GM12878 (cell line): ENCODE measurements around the gene REPS2. TPM values are rescaled to one million over a fixed set of nuclear protein-coding genes. Genes with fewer than 3 reads are reported as not detected.
"Not testable (repeated sequence)": the region's sequence is repeated elsewhere in the genome, so short reads cannot be mapped to it uniquely, and the experiment has no call there.

ENCODE experiments used
- ATAC-seq: fragments of 200-7000 bp; cut with Tn5 transposase; 3 replicates; pipeline ENCODE4 v1.9.1; 2020; ENCODE audit warnings: mild to moderate bottlenecking, moderate library complexity
- BruUV-seq: library from RNA; stranded (reverse); fragments of 400-500 nt; replicated peaks from 2 replicates; lab custom pipeline; 2021; lab: Mats Ljungman, UMichigan
- CTCF ChIA-PET: fragments of 300-600 bp; sonication (Branson Sonifier 250); formaldehyde crosslinking; extraction: SDS; loops from one replicate; lab custom pipeline; 2021; ENCODE audit warnings: inconsistent platforms; lab: Yijun Ruan, JAX
- POLR2A ChIA-PET: fragments of 350-600 bp; formaldehyde crosslinking; extraction: SDS; loops from one replicate; lab custom pipeline; 2021; ENCODE audit warnings: inconsistent platforms; lab: Charles Lee
- RAD21 ChIA-PET: fragments of 300-600 bp; sonication (Branson Sonifier 250); formaldehyde crosslinking; loops from one replicate; lab custom pipeline; 2023; ENCODE audit warnings: antibody characterized with exemption; ENCODE audit not compliant: unreplicated experiment; lab: Charles Lee
- SMC1A ChIA-PET: fragments of 300-600 bp; sonication (Branson Sonifier 250); formaldehyde crosslinking; loops from one replicate; lab custom pipeline; 2023; ENCODE audit not compliant: unreplicated experiment, uncharacterized antibody; lab: Charles Lee
- DNase-seq: peaks from one replicate; pipeline ENCODE4 v3.0.0-alpha.2; 2011; ENCODE audit warnings: low read depth, low spot score
- FAIRE-seq: peaks from 3 replicates; lab custom pipeline; 2011; peaks lifted over from hg19 to GRCh38; lab: Jason Lieb, UNC
- H2AFZ ChIP-seq: 2 replicates; pipeline ENCODE4 v1.6.0; 2011; ENCODE audit warnings: low read depth, low read length, control low read depth; ENCODE audit not compliant: control insufficient read depth
- H3K27ac ChIP-seq: 2 replicates; pipeline ENCODE4 v1.5.1; 2011; ENCODE audit warnings: control low read depth; ENCODE audit not compliant: control insufficient read depth, insufficient read depth
- H3K27me3 ChIP-seq, 2 experiments: replicated peaks in 1 of 2; 2 replicates each; pipeline versions ENCODE4 v1.6.0 to v1.6.1; 2011; ENCODE audit warnings: low read length in 1 of 2; ENCODE audit not compliant: control insufficient read depth in 2 of 2, insufficient read depth in 2 of 2
- H3K36me3 ChIP-seq, 2 experiments: 2 replicates each; pipeline ENCODE4 v1.5.1; 2011; ENCODE audit warnings: low read length in 1 of 2; ENCODE audit not compliant: control insufficient read depth in 2 of 2, insufficient read depth in 2 of 2
- H3K4me1 ChIP-seq: 2 replicates; pipeline ENCODE4 v1.6.1; 2011; ENCODE audit warnings: mild to moderate bottlenecking, low read length, moderate library complexity, mixed read lengths; ENCODE audit not compliant: control insufficient read depth, insufficient read depth
- H3K4me2 ChIP-seq: 2 replicates; pipeline ENCODE4 v1.6.0; 2011; ENCODE audit warnings: control low read depth; ENCODE audit not compliant: control insufficient read depth, insufficient read depth
- H3K4me3 ChIP-seq: fragments of 200-600 bp; sonication (generic); 2 replicates; pipeline ENCODE4 v1.5.1; 2016
- H3K79me2 ChIP-seq: 2 replicates; pipeline ENCODE4 v1.6.0; 2011; ENCODE audit warnings: low read length; ENCODE audit not compliant: control insufficient read depth, insufficient read depth
- H3K9ac ChIP-seq: 2 replicates; pipeline ENCODE4 v1.8.0; 2011; ENCODE audit warnings: low read length, control low read depth, mixed read lengths; ENCODE audit not compliant: control insufficient read depth, insufficient read depth
- H3K9me3 ChIP-seq: replicated peaks from 3 replicates; pipeline ENCODE4 v1.5.1; 2011; ENCODE audit warnings: mild to moderate bottlenecking, low read length; ENCODE audit not compliant: control insufficient read depth, insufficient read depth
- H4K20me1 ChIP-seq: 2 replicates; pipeline ENCODE4 v1.6.0; 2011; ENCODE audit not compliant: control insufficient read depth, insufficient read depth
- ATF7 ChIP-seq: fragments of 450-650 bp; IDR thresholded peaks from 2 replicates; pipeline ENCODE4 v1.6.1; 2016; ENCODE audit warnings: low read depth, mild to moderate bottlenecking
- FOXM1 ChIP-seq: IDR thresholded peaks from 2 replicates; pipeline ENCODE4 v1.6.1; 2012; ENCODE audit warnings: low read depth, mild to moderate bottlenecking, inconsistent platforms, low read length, moderate library complexity
- MEF2A ChIP-seq: IDR thresholded peaks from 2 replicates; pipeline ENCODE4 v1.6.1; 2011; ENCODE audit warnings: low read depth, mild to moderate bottlenecking, low read length, moderate library complexity; ENCODE audit not compliant: insufficient read depth
- MTA3 ChIP-seq: IDR thresholded peaks from 2 replicates; pipeline ENCODE4 v1.6.1; 2012; ENCODE audit warnings: low read length, inconsistent platforms, borderline replicate concordance
- STAT1 ChIP-seq: fragments of 450-650 bp; conservative IDR thresholded peaks from 2 replicates; pipeline ENCODE4 v1.6.1; 2014; ENCODE audit warnings: antibody characterized with exemption, mild to moderate bottlenecking
- TBL1XR1 ChIP-seq: IDR thresholded peaks from 2 replicates; pipeline ENCODE4 v1.6.1; 2012; ENCODE audit warnings: low read depth, low read length, improper control_type of control experiment
- WGBS: methylation state at CpG from one replicate; pipeline ENCODE4 v1.1.6; 2016; ENCODE audit warnings: low lambda C conversion rate; ENCODE audit not compliant: insufficient replicate concordance, insufficient coverage; ENCODE audit errors: missing lambda C conversion rate; 5-methylcytosine and 5-hydroxymethylcytosine counted together
- in situ Hi-C: fragments of 300-500 bp; cut with MboI; formaldehyde crosslinking; loops from 9 replicates; pipeline ENCODE4 v1.14.3; 2018; ENCODE audit warnings: mixed read lengths
- intact Hi-C: fragments of 100-400 bp; cut with micrococcal nuclease; formaldehyde crosslinking; loops from one replicate; pipeline ENCODE4 v1.14.2; 2022; ENCODE audit not compliant: unreplicated experiment
- polyA plus RNA-seq, 11 experiments: library from polyadenylated mRNA; depleted of rRNA in 4 of 11; unstranded in 6 of 11; stranded (reverse) in 5 of 11; fragments of >200 nt; fragmentation: Nextera tagmentation in 4 of 11; fragmentation: Illumina TruSeq in 1 of 11; extraction: Ambion mirVana in 4 of 11; extraction: Trizol in 1 of 11; gene quantifications; 1 replicate in 1 of 11; 2 replicates in 10 of 11; pipeline versions ENCODE4 v1.2.1 to v1.2.3, GENCODE V29; 2011 to 2016; ENCODE audit warnings: inconsistent platforms in 2 of 11, missing spikeins in 2 of 11, low read depth in 1 of 11
- total RNA-seq, 4 experiments: library from RNA; depleted of rRNA in 3 of 4; stranded (reverse); fragments of >200 nt in 3 of 4; fragmentation: Illumina TruSeq in 1 of 4; extraction: Trizol in 1 of 4; gene quantifications; 2 replicates each; pipeline versions ENCODE4 v1.2.1 to v1.2.3, GENCODE V29; 2013 to 2021
- TF ChIP-seq, protein P1 (sequence below): IDR thresholded peaks from 2 replicates; pipeline ENCODE4 v1.6.1; 2012; ENCODE audit warnings: mild to moderate bottlenecking, low read depth, low read length
- TF ChIP-seq, protein P2 (sequence below): fragments of 450-650 bp; IDR thresholded peaks from 2 replicates; pipeline ENCODE4 v1.6.1; 2018; ENCODE audit warnings: borderline replicate concordance, mild to moderate bottlenecking; ENCODE audit not compliant: partially characterized antibody

REPS2 gene
- total and polyA plus RNA-seq, 10 of the 15 experiments (the other 5 are each of a cell fraction or from before 2014, with no cell fraction given), result 2.1 to 6.8 (median 3.9) TPM

DNA sequence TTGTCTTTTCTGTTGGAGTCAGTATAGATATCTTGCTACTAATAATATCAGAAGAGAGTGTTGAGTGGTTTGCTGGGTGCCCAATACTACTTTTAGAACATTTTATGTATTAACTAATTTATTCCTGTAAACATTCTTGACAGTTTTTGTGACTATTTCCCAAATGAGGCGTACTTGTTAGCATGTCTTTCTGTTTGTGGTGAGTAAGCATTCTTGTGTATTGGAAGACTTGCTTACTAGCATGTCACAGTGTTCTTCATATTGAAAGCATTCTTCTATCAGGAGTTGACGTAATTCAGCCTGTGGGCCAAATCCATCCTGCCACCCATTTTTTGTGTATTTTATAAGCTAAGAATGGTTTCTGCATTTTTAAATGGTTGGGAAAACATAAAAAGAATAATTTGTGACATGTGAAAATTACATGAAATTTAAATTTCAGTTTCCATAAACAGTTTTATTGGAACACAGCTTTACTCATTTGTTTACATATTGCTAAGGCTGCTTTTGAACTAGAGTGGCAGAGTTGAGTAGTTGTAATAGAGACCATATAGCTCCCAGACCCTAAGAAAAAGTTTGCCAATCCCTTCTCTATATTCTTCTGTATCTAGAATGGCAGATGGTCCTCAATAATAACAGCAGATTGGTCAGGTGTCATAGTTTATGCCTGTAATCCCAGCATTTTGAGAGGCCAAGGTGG is 20.4 kb downstream of the REPS2 start (continued):
- TF ChIP-seq, protein P1, sequence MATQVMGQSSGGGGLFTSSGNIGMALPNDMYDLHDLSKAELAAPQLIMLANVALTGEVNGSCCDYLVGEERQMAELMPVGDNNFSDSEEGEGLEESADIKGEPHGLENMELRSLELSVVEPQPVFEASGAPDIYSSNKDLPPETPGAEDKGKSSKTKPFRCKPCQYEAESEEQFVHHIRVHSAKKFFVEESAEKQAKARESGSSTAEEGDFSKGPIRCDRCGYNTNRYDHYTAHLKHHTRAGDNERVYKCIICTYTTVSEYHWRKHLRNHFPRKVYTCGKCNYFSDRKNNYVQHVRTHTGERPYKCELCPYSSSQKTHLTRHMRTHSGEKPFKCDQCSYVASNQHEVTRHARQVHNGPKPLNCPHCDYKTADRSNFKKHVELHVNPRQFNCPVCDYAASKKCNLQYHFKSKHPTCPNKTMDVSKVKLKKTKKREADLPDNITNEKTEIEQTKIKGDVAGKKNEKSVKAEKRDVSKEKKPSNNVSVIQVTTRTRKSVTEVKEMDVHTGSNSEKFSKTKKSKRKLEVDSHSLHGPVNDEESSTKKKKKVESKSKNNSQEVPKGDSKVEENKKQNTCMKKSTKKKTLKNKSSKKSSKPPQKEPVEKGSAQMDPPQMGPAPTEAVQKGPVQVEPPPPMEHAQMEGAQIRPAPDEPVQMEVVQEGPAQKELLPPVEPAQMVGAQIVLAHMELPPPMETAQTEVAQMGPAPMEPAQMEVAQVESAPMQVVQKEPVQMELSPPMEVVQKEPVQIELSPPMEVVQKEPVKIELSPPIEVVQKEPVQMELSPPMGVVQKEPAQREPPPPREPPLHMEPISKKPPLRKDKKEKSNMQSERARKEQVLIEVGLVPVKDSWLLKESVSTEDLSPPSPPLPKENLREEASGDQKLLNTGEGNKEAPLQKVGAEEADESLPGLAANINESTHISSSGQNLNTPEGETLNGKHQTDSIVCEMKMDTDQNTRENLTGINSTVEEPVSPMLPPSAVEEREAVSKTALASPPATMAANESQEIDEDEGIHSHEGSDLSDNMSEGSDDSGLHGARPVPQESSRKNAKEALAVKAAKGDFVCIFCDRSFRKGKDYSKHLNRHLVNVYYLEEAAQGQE, result no peak
- TF ChIP-seq MEF2A (no peak), MTA3 (no peak), FOXM1 (no peak), STAT1 (no peak), TBL1XR1 (no peak), ATF7 (no peak)
- TF ChIP-seq, protein P2, sequence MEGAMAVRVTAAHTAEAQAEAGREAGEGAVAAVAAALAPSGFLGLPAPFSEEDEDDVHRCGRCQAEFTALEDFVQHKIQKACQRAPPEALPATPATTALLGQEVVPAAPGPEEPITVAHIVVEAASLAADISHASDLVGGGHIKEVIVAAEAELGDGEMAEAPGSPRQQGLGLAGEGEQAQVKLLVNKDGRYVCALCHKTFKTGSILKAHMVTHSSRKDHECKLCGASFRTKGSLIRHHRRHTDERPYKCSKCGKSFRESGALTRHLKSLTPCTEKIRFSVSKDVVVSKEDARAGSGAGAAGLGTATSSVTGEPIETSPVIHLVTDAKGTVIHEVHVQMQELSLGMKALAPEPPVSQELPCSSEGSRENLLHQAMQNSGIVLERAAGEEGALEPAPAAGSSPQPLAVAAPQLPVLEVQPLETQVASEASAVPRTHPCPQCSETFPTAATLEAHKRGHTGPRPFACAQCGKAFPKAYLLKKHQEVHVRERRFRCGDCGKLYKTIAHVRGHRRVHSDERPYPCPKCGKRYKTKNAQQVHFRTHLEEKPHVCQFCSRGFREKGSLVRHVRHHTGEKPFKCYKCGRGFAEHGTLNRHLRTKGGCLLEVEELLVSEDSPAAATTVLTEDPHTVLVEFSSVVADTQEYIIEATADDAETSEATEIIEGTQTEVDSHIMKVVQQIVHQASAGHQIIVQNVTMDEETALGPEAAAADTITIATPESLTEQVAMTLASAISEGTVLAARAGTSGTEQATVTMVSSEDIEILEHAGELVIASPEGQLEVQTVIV, result no peak

DNA sequence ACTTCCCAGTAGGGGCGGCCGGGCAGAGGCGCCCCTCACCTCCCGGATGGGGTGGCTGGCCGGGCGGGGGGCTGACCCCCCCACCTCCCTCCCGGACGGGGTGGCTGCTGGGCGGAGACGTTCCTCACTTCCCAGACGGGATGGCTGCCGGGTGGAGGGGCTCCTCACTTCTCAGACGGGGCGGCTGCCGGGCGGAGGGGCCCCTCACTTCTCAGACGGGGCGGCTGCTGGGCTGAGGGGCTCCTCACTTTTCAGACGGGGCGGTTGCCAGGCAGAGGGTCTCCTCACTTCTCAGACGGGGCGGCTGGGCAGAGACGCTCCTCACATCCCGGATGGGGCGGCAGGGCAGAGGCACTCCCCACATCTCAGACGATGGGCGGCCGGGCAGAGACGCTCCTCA is 22.3 kb downstream of the REPS2 start:
- H3K36me3 ChIP-seq, H3K4me1 ChIP-seq, SMC1A ChIA-PET, RAD21 ChIA-PET, H3K4me2 ChIP-seq, H3K9me3 ChIP-seq, in situ Hi-C loops, CTCF ChIA-PET, POLR2A ChIA-PET, FAIRE-seq, H2AFZ ChIP-seq, H4K20me1 ChIP-seq, DNase-seq, H3K9ac ChIP-seq, H3K27ac ChIP-seq, H3K79me2 ChIP-seq, H3K4me3 ChIP-seq, BruUV-seq, H3K27me3 ChIP-seq, ATAC-seq, intact Hi-C loops: not testable (repeated sequence)
- 81% methylated on average over 9 of the region's 29 CpGs for WGBS
